Kidney (tissue), 14 donors: ENCODE results near the gene BTBD7. TPM values are rescaled to one million over a fixed set of nuclear protein-coding genes. Genes with fewer than 3 reads are reported as not detected.

Experiments
- DNase-seq, 5 donors: peaks; one replicate each; pipeline ENCODE4 v3.0.0-alpha.2; 2013 to 2020
- FAIRE-seq: peaks from 2 replicates; lab custom pipeline; 2012; peaks lifted over from hg19 to GRCh38; lab: Jason Lieb, UNC
- H3K27ac ChIP-seq, 2 donors: one replicate each; pipeline ENCODE4 v1.7.0; 2013; ENCODE audit warnings: low read depth in 2 of 2, low read length in 2 of 2, inconsistent platforms in 1 of 2
- H3K27me3 ChIP-seq: one replicate; pipeline ENCODE4 v1.7.1; 2013; ENCODE audit warnings: low read length, inconsistent platforms; ENCODE audit not compliant: control insufficient read depth, insufficient read depth
- H3K36me3 ChIP-seq, 3 donors: one replicate each; pipeline versions ENCODE4 v1.7.0 to v1.7.1; 2013; ENCODE audit warnings: low read length in 3 of 3, control low read depth in 1 of 3, inconsistent platforms in 1 of 3; ENCODE audit not compliant: insufficient read depth in 3 of 3, control insufficient read depth in 2 of 3
- H3K4me1 ChIP-seq, 3 donors: one replicate each; pipeline versions ENCODE4 v1.7.0 to v1.7.1; 2013; ENCODE audit warnings: low read length in 3 of 3, inconsistent platforms in 1 of 3, low read depth in 1 of 3; ENCODE audit not compliant: control insufficient read depth in 2 of 3, insufficient read depth in 2 of 3
- H3K4me3 ChIP-seq, 3 donors: one replicate each; pipeline versions ENCODE4 v1.7.0 to v1.8.1; 2013; ENCODE audit warnings: low read length in 3 of 3, control low read depth in 1 of 3, inconsistent platforms in 1 of 3
- H3K9ac ChIP-seq, 3 donors: one replicate each; pipeline versions ENCODE4 v1.7.0 to v1.7.1; 2013; ENCODE audit warnings: low read length in 3 of 3, control low read depth in 1 of 3, inconsistent platforms in 1 of 3
- H3K9me3 ChIP-seq, 3 donors: one replicate each; pipeline versions ENCODE4 v1.7.0 to v1.7.1; 2013; ENCODE audit warnings: low read length in 3 of 3, control low read depth in 1 of 3, inconsistent platforms in 1 of 3; ENCODE audit not compliant: control insufficient read depth in 2 of 3, insufficient read depth in 1 of 3
- intact Hi-C: fragments of 100-400 bp; cut with DNase I; formaldehyde crosslinking; loops from one replicate; pipeline ENCODE4 v1.11.1; 2022
- polyA plus RNA-seq: library from polyadenylated mRNA; stranded (reverse); fragments of 350-450 nt; fragmentation: Illumina TruSeq; extraction: RNeasy Lipid Tissue Mini Kit (QIAGEN cat#74804); gene quantifications from one replicate; pipeline ENCODE4 v1.2.3, GENCODE V29; 2014; ENCODE audit warnings: low read depth, low replicate concordance; ENCODE audit not compliant: insufficient read depth
- total RNA-seq: library from RNA; stranded (reverse); fragmentation: NEBNext Ultra II Directional; extraction: Animal tissue kit (Norgen Biotek cat#: 25700); gene quantifications from one replicate; pipeline ENCODE4 v1.2.1, GENCODE V29; 2021
- TF ChIP-seq, protein P1 (sequence below): IDR thresholded peaks from 3 replicates; pipeline ENCODE4 v1.5.1; 2012; ENCODE audit warnings: mild to moderate bottlenecking, moderate library complexity, borderline replicate concordance; ENCODE audit not compliant: insufficient read depth; ENCODE audit errors: extremely low read depth
- donor health status: control.
- donor health status: control.
- donor health status: control.
- donor health status: control.
- donor health status: control.
- donor health status: DM: yes; HTN: yes; CAD: no.
- donor health status: Normal renal cell carcinoma (clear cell type).

The BTBD7 gene
- total and polyA plus RNA-seq, 2 donors from 2014 or later: 10.3 to 78.2 TPM

GRCh38 chr14:93268406-93268805 lies 64.4 kb downstream of the BTBD7 start:
- intact Hi-C loops: no loop called here
- FAIRE-seq (no peak), DNase-seq (no peak)
- no peak overlapping the region for H3K9ac ChIP-seq
- H3K4me3 ChIP-seq: no peak overlapping the region
- H3K4me1 ChIP-seq: peaks cover 0 to 3% (median 2%) of the 10 kb centered on the region in 3 donors
- no peak overlapping the region for H3K27ac ChIP-seq
- TF ChIP-seq, protein P1, sequence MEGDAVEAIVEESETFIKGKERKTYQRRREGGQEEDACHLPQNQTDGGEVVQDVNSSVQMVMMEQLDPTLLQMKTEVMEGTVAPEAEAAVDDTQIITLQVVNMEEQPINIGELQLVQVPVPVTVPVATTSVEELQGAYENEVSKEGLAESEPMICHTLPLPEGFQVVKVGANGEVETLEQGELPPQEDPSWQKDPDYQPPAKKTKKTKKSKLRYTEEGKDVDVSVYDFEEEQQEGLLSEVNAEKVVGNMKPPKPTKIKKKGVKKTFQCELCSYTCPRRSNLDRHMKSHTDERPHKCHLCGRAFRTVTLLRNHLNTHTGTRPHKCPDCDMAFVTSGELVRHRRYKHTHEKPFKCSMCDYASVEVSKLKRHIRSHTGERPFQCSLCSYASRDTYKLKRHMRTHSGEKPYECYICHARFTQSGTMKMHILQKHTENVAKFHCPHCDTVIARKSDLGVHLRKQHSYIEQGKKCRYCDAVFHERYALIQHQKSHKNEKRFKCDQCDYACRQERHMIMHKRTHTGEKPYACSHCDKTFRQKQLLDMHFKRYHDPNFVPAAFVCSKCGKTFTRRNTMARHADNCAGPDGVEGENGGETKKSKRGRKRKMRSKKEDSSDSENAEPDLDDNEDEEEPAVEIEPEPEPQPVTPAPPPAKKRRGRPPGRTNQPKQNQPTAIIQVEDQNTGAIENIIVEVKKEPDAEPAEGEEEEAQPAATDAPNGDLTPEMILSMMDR: no peak
- H3K9me3 ChIP-seq: no peaks in the 10 kb centered on the region
- H3K27me3 ChIP-seq: no peaks in the 10 kb centered on the region
- peaks cover 0 to 4% (median 3%) of the 10 kb centered on the region in 3 donors for H3K36me3 ChIP-seq

DNA sequence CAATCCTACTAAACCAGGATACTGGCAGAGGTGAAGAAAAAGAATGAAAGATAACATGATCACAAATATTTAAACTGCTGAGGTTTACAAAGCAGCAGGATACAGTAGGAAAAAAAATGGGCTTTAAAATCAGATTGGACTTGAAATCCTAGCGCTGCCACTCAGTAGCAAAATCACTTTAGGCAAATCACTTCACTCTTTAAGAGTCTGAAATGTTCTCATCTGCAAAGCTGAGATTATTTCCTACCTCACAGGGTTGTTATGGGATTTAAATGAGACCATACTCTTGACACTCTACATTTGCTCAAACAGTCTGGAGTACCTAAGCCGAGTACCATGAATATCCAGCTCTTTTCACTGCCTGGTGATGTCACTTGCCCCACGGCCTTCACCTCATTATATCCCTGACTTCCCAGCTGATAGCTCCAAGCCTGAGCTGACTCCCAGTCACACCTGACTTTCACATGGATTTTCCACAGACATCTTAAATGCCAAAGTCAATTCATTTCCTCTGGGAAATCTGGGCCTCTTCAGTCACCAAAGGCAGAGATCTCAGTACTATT lies 65.6 kb downstream of the BTBD7 start:
- intact Hi-C loops: no loop called here
- no peak for FAIRE-seq

DNA sequence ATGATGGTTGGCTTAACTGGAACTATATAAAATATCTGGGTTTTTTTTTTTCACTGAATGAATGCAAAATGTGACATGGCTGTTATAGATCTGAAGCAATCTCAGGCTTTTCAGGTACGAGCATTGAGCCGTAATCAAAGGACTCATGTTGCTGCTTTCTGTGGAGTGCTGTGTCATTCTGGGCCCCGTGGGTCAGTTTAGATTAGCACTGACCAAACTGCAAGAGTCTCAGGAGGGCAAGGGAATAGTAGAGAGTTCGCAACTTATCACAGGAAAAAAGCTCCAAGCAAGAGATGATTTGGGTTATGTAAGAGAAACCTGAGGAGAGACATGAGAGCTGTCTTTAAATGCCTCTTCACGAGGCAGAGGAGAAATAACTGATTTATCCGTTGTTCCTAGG lies 66.7 kb downstream of the BTBD7 start:
- peaks cover 0 to 7% (median 5%) of the 10 kb centered on the region in 3 donors for H3K36me3 ChIP-seq
- H3K27me3 ChIP-seq: no peaks in the 10 kb centered on the region
- FAIRE-seq (no peak), DNase-seq (no peak)
- no peak overlapping the region for H3K4me3 ChIP-seq
- H3K4me1 ChIP-seq: no peaks in the 10 kb centered on the region
- H3K27ac ChIP-seq: no peak overlapping the region
- TF ChIP-seq, protein P1: no peak
- intact Hi-C loops: no loop called here
- no peak overlapping the region for H3K9ac ChIP-seq
- no peaks in the 10 kb centered on the region for H3K9me3 ChIP-seq

More for the DNA sequence above, 65.6 kb downstream of the BTBD7 start:
- no peak for DNase-seq
- Histone ChIP-seq H3K9me3 (no peaks in the 10 kb centered on the region), H3K36me3 (peaks cover 0 to 7% (median 5%) of the 10 kb centered on the region in 3 donors), H3K4me1 (no peaks in the 10 kb centered on the region), H3K27me3 (no peaks in the 10 kb centered on the region), H3K9ac (no peak overlapping the region), H3K4me3 (no peak overlapping the region), H3K27ac (no peak overlapping the region)
- TF ChIP-seq, protein P1: no peak

GRCh38 chr14:93263416-93263815 lies 69.4 kb downstream of the BTBD7 start:
- intact Hi-C loops: no loop called here
- no peaks in the 10 kb centered on the region for H3K9me3 ChIP-seq
- FAIRE-seq: no peak
- H3K4me3 ChIP-seq: no peak overlapping the region
- peaks cover 0 to 13% (median 9%) of the 10 kb centered on the region in 3 donors for H3K36me3 ChIP-seq
- no peaks in the 10 kb centered on the region for H3K27me3 ChIP-seq
- H3K4me1 ChIP-seq: no peaks in the 10 kb centered on the region
- no peak for DNase-seq
- H3K9ac ChIP-seq: no peak overlapping the region
- TF ChIP-seq, protein P1: no peak
- H3K27ac ChIP-seq: no peak overlapping the region
